Epithelial cell of proximal tubule (primary cell): ENCODE results near the gene KCNQ2. TPM values are rescaled to one million over a fixed set of nuclear protein-coding genes. Genes with fewer than 3 reads are reported as not detected.

Experiments
- DNase-seq: peaks from one replicate; pipeline ENCODE4 v3.0.0-alpha.2; 2011; ENCODE audit warnings: low read depth
- H3K4me3 ChIP-seq: 2 replicates; pipeline ENCODE4 v1.5.1; 2011; ENCODE audit warnings: low read depth, mild to moderate bottlenecking, low read length
- CTCF ChIP-seq: conservative IDR thresholded peaks from 2 replicates; pipeline ENCODE4 v1.5.1; 2012; ENCODE audit warnings: low read depth, mild to moderate bottlenecking, low read length
- total RNA-seq: library from RNA; depleted of rRNA; stranded (reverse); fragments of >200 nt; gene quantifications from 2 replicates; pipeline ENCODE4 v1.2.3, GENCODE V29; 2015

The KCNQ2 gene
- total RNA-seq, 1 donor from 2014 or later = not detected

GRCh38 chr20:63452341-63452740 is 20.1 kb downstream of the KCNQ2 start:
- no peak for DNase-seq
- TF ChIP-seq CTCF = no peak
- no peak overlapping the region for H3K4me3 ChIP-seq

- H3K4me3 ChIP-seq = no peak overlapping the region
- DNase-seq = no peak
- no peak for TF ChIP-seq CTCF
These were observed 20.6 kb downstream of the KCNQ2 start for GRCh38 chr20:63451821-63452220.

- no peak for DNase-seq
- no peak overlapping the region for H3K4me3 ChIP-seq
- no peak for TF ChIP-seq CTCF
These were observed 22.4 kb downstream of the KCNQ2 start for GRCh38 chr20:63449796-63450730.

GRCh38 chr20:63449025-63449424 is 23.4 kb downstream of the KCNQ2 start:
- no peak for DNase-seq
- no peak overlapping the region for H3K4me3 ChIP-seq
- no peak for TF ChIP-seq CTCF

- no peak overlapping the region for H3K4me3 ChIP-seq
- no peak for TF ChIP-seq CTCF
- DNase-seq = no peak
These were observed 24.4 kb downstream of the KCNQ2 start for GRCh38 chr20:63448031-63448430.

GRCh38 chr20:63447320-63447719 is 25.1 kb downstream of the KCNQ2 start:
- TF ChIP-seq CTCF = no peak
- no peak for DNase-seq
- no peak overlapping the region for H3K4me3 ChIP-seq
